K562 (cell line): ENCODE results near the gene CERS2. TPM values are rescaled to one million over a fixed set of nuclear protein-coding genes. Genes with fewer than 3 reads are reported as not detected.

Experiments
- AFF1 ChIP-seq, 2 experiments: fragments of 450-650 bp; IDR thresholded peaks; 2 replicates each; pipeline ENCODE4 v1.6.1; 2018; ENCODE audit warnings: mild to moderate bottlenecking in 2 of 2, low read depth in 1 of 2; ENCODE audit not compliant: partially characterized antibody in 2 of 2
- ARID1B ChIP-seq: fragments of 450-650 bp; IDR thresholded peaks from 2 replicates; pipeline ENCODE4 v1.6.1; 2016; ENCODE audit warnings: antibody characterized with exemption, mild to moderate bottlenecking, inconsistent platforms
- CBX2 ChIP-seq: fragments of 200-600 bp; sonication (generic); IDR thresholded peaks from one replicate; pipeline ENCODE4 v1.6.1; 2012; ENCODE audit warnings: mild to moderate bottlenecking, low read length, inconsistent platforms; ENCODE audit not compliant: insufficient read depth, poor library complexity, severe bottlenecking
- CC2D1A ChIP-seq: fragments of 450-650 bp; IDR thresholded peaks from 2 replicates; pipeline ENCODE4 v1.6.1; 2017; ENCODE audit warnings: mild to moderate bottlenecking
- CCNT2 ChIP-seq: IDR thresholded peaks from 2 replicates; pipeline ENCODE4 v1.6.1; 2011; ENCODE audit warnings: borderline replicate concordance, low read depth, mild to moderate bottlenecking, moderate library complexity, mixed read lengths, low read length; ENCODE audit not compliant: insufficient read length; ENCODE audit errors: extremely low read depth
- CREBBP ChIP-seq: IDR thresholded peaks from one replicate; pipeline ENCODE4 v1.6.1; 2012; ENCODE audit warnings: low read depth, mild to moderate bottlenecking, control low read depth, inconsistent platforms, low read length
- EP300 ChIP-seq: IDR thresholded peaks from 2 replicates; pipeline ENCODE4 v1.6.1; 2012; ENCODE audit warnings: low read length, improper control_type of control experiment
- ILF3 ChIP-seq: fragments of 450-650 bp; IDR thresholded peaks from 2 replicates; pipeline ENCODE4 v1.6.1; 2018; ENCODE audit warnings: antibody characterized with exemption, mild to moderate bottlenecking, moderate library complexity, borderline replicate concordance
- MBD2 ChIP-seq: sonication (generic); IDR thresholded peaks from 2 replicates; pipeline ENCODE4 v1.6.1; 2016; ENCODE audit warnings: low read depth, borderline replicate concordance
- RAD21 ChIP-seq, 2 experiments: fragments of 250-450 bp in 1 of 2; fragments of 450-650 bp in 1 of 2; sonication (Bioruptor Pico) in 1 of 2; formaldehyde crosslinking in 1 of 2; IDR thresholded peaks in 1 of 2; conservative IDR thresholded peaks in 1 of 2; 2 replicates each; pipeline versions ENCODE4 v1.4.0 to v1.8.0; 2020 to 2022; ENCODE audit warnings: mild to moderate bottlenecking in 2 of 2, moderate library complexity in 1 of 2
- RB1 ChIP-seq: fragments of 450-650 bp; IDR thresholded peaks from 2 replicates; pipeline ENCODE4 v1.6.1; 2017; ENCODE audit warnings: low read depth, mild to moderate bottlenecking
- SNIP1 ChIP-seq: fragments of 450-650 bp; IDR thresholded peaks from 2 replicates; pipeline ENCODE4 v1.7.1; 2017; ENCODE audit warnings: low read depth, mild to moderate bottlenecking
- TBP ChIP-seq: optimal IDR thresholded peaks from 2 replicates; pipeline ENCODE3; 2011; ENCODE audit warnings: low read depth, low read length, improper control_type of control experiment
- TCF3 ChIP-seq: sonication (generic); formaldehyde crosslinking; IDR thresholded peaks from 2 replicates; pipeline ENCODE4 v1.4.0; 2020; ENCODE audit warnings: mild to moderate bottlenecking, missing genetic modification reagents
- THAP12 ChIP-seq: fragments of 250-450 bp; sonication (Bioruptor Pico); IDR thresholded peaks from 2 replicates; pipeline ENCODE4 v1.9.0; 2021; ENCODE audit warnings: mild to moderate bottlenecking, inconsistent platforms
- THRA ChIP-seq: fragments of 450-650 bp; IDR thresholded peaks from 2 replicates; pipeline ENCODE4 v1.6.1; 2017; ENCODE audit warnings: mild to moderate bottlenecking, moderate library complexity
- ZC3H11A ChIP-seq: IDR thresholded peaks from 2 replicates; pipeline ENCODE4 v1.6.1; 2012; ENCODE audit warnings: low read depth, low read length, improper control_type of control experiment
- polyA plus RNA-seq, 8 experiments: library from polyadenylated mRNA; depleted of rRNA in 4 of 8; stranded (reverse) in 5 of 8; unstranded in 3 of 8; fragments of >200 nt; fragmentation: Nextera tagmentation in 2 of 8; fragmentation: Illumina TruSeq in 1 of 8; extraction: Ambion mirVana in 2 of 8; extraction: Trizol in 1 of 8; gene quantifications; 2 replicates each; pipeline versions ENCODE4 v1.2.1 to v1.2.3, GENCODE V29; 2011 to 2014; ENCODE audit warnings: inconsistent platforms in 1 of 8, missing spikeins in 1 of 8
- total RNA-seq, 7 experiments: library from RNA; depleted of rRNA in 6 of 7; stranded (reverse); fragments of >200 nt in 6 of 7; fragmentation: Illumina TruSeq in 2 of 7; extraction: Trizol in 2 of 7; gene quantifications; 2 replicates each; pipeline versions ENCODE4 v1.2.1 to v1.2.3, GENCODE V29; 2011 to 2021; ENCODE audit warnings: low replicate concordance in 1 of 7

Gene CERS2
- total and polyA plus RNA-seq, 9 of the 15 experiments (the other 6 are each of a cell fraction or from before 2014, with no cell fraction given) = 23.4 to 295 (median 132) TPM

GRCh38 chr1:150979092-150980056 is 4.7 kb upstream of the CERS2 start (continued):
- TF ChIP-seq CBX2 (no peak), THAP12 (no peak), CREBBP (no peak), THRA (no peak), CC2D1A (0 out of 2 replicates have a peak, but pooled peaks have one; percentile 46), RB1 (peak; percentile 85), ARID1B (peak; percentile 20; the same call in 1 of the 2 replicates), AFF1 (IDR thresholded peaks at IDR 0.05; ENCODE audit: low read depth in 1 of 2, partially characterized antibody in 2 of 2) (no peak), EP300 (peak; percentile 54; the same call in 1 of the 2 replicates), TCF3 (CRISPR knock-in tag) (no peak), ZC3H11A (0 out of 2 replicates have a peak, but pooled peaks have one; percentile 50), SNIP1 (no peak), RAD21 (CRISPR knock-in tag; conservative IDR thresholded peaks at IDR 0.05 in 1 of 2, IDR thresholded peaks at IDR 0.05 in 1 of 2) (peak; percentile 89 to 94), ILF3 (no peak), CCNT2 (no peak), MBD2 (no peak), TBP (no peak)
